ENCODE data around the gene SULT2B1.
"Not testable (repeated sequence)": the region's sequence is repeated elsewhere in the genome, so short reads cannot be mapped to it uniquely, and the experiment has no call there.

Gene SULT2B1

DNA sequence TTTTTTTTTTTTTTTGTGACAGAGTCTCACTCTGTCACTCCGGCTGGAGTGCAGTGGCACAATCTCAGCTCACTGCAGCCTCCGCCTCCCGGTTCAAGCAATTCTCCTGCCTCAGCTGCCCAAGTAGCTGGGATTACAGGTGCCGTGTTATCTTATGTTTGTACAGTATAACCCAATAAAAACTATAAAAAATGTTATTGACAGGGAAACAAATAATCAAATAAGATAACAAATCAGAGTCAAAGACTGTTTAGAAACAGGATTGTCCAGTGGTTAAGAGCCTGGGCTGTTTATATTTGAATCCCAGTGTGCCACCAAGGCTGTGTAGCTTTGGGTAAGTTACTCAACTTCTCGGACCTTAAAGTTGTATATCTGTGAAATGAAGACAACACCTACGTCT is 21.2 kb upstream of the SULT2B1 start:
- TF ChIP-seq CTCF (conservative IDR thresholded peaks at IDR 0.05; ENCODE audit: low read length) = no peak
- no peak for DNase-seq (ENCODE audit: low read depth)
- no peak overlapping the region for H3K4me3 ChIP-seq (ENCODE audit: low read length)

DNA sequence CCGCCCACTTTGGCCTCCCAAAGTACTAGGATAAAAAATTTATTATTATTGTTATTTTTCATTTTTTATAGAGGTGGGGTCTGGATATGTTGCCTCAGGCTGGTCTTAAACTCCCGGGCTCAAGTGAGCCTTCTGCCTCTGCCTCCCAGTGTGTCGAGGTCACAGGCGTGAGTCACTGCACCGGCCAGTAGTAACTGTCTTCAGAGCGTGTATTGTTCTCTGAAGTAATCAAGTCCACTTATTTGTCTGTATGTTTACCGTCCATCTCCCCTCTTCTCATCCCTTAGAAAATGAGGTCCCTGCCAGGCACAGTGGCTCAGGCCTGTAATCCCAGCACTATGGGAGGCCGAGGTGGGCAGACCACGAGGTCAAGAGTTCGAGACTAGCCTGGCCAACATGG is 18.2 kb upstream of the SULT2B1 start:
- H3K4me3 ChIP-seq (ENCODE audit: low read length) = no peak overlapping the region
- TF ChIP-seq CTCF (conservative IDR thresholded peaks at IDR 0.05; ENCODE audit: low read length) = no peak

DNA sequence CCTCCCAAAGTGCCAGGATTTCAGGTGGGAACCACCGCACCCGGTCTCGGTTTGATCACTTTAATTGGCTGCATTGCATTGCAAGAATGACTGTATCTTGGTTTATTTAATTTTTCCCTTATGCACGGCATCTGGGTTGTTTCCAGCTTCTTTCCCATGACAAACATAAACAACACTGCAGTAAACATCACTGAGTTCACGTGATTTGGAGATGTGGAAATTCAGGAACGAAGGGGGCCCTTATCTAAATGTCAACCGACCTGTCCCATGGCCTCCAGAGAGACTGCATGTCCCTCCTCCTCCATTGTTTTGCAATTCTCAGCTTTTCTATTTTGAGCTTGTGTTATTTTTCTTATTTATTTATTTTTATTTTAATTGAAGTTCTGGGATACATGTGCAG is 14.4 kb upstream of the SULT2B1 start:
- DNase-seq (ENCODE audit: low read depth) = no peak
- no peak for TF ChIP-seq CTCF (conservative IDR thresholded peaks at IDR 0.05; ENCODE audit: low read length)

More for the DNA sequence above, 18.2 kb upstream of the SULT2B1 start:
- DNase-seq (ENCODE audit: low read depth) = no peak

GRCh38 chr19:48538057-48538456 is 13.9 kb upstream of the SULT2B1 start:
- H3K4me3 ChIP-seq (ENCODE audit: low read length); DNase-seq (ENCODE audit: low read depth): not testable (repeated sequence)

More for the DNA sequence above, 14.4 kb upstream of the SULT2B1 start:
- no peak overlapping the region for H3K4me3 ChIP-seq (ENCODE audit: low read length)

DNA sequence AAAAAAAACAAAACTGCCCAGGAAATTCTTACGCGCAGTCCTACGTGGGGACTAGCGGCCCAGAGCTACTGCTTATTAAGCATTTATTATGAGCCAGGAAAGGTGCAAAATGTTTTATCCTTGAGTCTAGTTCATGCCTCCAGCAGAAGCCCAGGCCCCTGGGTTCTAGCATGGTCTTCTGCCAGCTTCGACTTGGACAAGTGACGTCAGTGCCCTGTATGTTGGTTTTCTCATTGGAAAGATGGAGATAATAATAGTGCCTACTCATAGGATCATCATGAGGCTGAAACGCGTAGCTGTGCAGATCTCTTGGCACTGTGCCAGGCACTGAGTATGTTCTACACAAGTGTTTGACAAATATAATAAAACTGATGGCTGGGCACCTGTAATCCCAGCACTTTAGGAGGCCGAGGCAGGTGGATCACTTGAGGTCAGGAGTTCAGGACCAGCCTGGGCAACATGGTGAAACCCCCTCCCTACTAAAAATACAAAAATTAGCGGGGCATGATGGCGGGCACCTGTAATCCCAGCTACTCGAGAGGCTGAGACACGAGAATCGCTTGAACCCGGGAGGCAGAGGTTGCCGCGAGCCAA is 12.4 kb upstream of the SULT2B1 start:
- TF ChIP-seq CTCF (conservative IDR thresholded peaks at IDR 0.05; ENCODE audit: low read length) = no peak
- H3K4me3 ChIP-seq (ENCODE audit: low read length) = no peak overlapping the region
- peak; percentile 28 for DNase-seq (ENCODE audit: low read depth)

DNA sequence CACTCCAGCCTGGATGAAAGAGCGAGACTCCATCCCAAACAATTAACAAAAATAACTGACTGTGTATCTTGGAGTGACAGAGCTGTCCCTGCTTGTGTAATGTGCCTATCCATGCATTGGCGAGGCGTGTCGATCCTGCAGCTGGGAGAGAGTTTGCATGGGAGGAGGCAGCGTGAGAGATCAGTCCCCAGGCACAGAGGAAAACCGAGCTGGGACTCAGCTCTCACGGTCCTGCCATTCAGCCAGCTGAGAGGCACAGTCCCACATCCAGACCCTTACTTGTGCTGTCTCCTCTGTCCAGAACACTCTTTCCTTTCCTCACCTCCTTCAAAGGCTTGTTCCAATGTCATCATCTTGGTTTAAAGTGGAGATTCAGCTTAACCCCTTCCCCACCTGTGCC is 11.9 kb upstream of the SULT2B1 start:
- no peak for TF ChIP-seq CTCF (conservative IDR thresholded peaks at IDR 0.05; ENCODE audit: low read length)
- DNase-seq (ENCODE audit: low read depth) = no peak
- H3K4me3 ChIP-seq (ENCODE audit: low read length) = no peak overlapping the region

GRCh38 chr19:48541813-48542212 is 10.2 kb upstream of the SULT2B1 start:
- no peak for TF ChIP-seq CTCF (conservative IDR thresholded peaks at IDR 0.05; ENCODE audit: low read length)
- no peak for DNase-seq (ENCODE audit: low read depth)
- no peak overlapping the region for H3K4me3 ChIP-seq (ENCODE audit: low read length)
